ENCODE data around the gene HNRNPUL1. TPM values are rescaled to one million over a fixed set of nuclear protein-coding genes. Genes with fewer than 3 reads are reported as not detected.
A peak's percentile ranks its signal among the peaks of the same experiment; 100 is the strongest.

HNRNPUL1 gene
- total and polyA plus RNA-seq, 9 of the 15 experiments (the other 6 are each of a cell fraction or from before 2014, with no cell fraction given) = 7.3 to 211 (median 85.0) TPM

GRCh38 chr19:41226053-41226873, 37.9 kb upstream of the HNRNPUL1 start (continued):
- TF ChIP-seq ARID1B (IDR thresholded peaks at IDR 0.05) (peak; percentile 77), CTCFL (IDR thresholded peaks at IDR 0.05; ENCODE audit: borderline replicate concordance, insufficient read depth, low read depth, low read length, poor library complexity, severe bottlenecking) (peak; percentile 32), ZC3H4 (CRISPR knock-in tag; IDR thresholded peaks at IDR 0.05; ENCODE audit: borderline replicate concordance) (no peak), HOXB6 (CRISPR knock-in tag; IDR thresholded peaks at IDR 0.05; ENCODE audit: borderline replicate concordance) (no peak), CHAMP1 (IDR thresholded peaks at IDR 0.05) (no peak), ZNF143 (CRISPR knock-in tag; IDR thresholded peaks at IDR 0.05) (peak; percentile 27; the same call in 1 of the 2 replicates), ZNF280B (CRISPR knock-in tag; IDR thresholded peaks at IDR 0.05) (no peak), SNAPC5 (CRISPR knock-in tag; IDR thresholded peaks at IDR 0.05) (no peak), SAP30 (IDR thresholded peaks at IDR 0.05; ENCODE audit: borderline replicate concordance, insufficient read depth, low read depth, low read length, poor library complexity, severe bottlenecking) (no peak), PHTF2 (CRISPR knock-in tag; IDR thresholded peaks at IDR 0.05) (no peak), EHMT2 (IDR thresholded peaks at IDR 0.05) (no peak), SFPQ (IDR thresholded peaks at IDR 0.05; ENCODE audit: low read depth, low read length) (no peak), NFE2 (IDR thresholded peaks at IDR 0.05; ENCODE audit: low read depth) (no peak), ZBTB49 (CRISPR knock-in tag; IDR thresholded peaks at IDR 0.05; ENCODE audit: borderline replicate concordance) (no peak)

Measured in K562 (cell line).